Left hindlimb (tissue), 1 donor: ENCODE results near the gene GALNT1.

ENCODE experiments used
- DNase-seq: peaks from one replicate; pipeline ENCODE4 v3.0.0-alpha.2; 2018

GALNT1 gene

GRCh38 chr18:35619464-35619863, 37.9 kb downstream of the GALNT1 start:
- DNase-seq, result no peak

GRCh38 chr18:35619941-35620340, 38.4 kb downstream of the GALNT1 start:
- no peak for DNase-seq

- DNase-seq, result no peak
These were observed 39.2 kb downstream of the GALNT1 start for GRCh38 chr18:35620765-35621164.

GRCh38 chr18:35623255-35623654, 41.7 kb downstream of the GALNT1 start:
- no peak for DNase-seq

- DNase-seq, result no peak
These were observed 42.6 kb downstream of the GALNT1 start for GRCh38 chr18:35624146-35624545.

GRCh38 chr18:35625232-35625631, 43.7 kb downstream of the GALNT1 start:
- no peak for DNase-seq

- DNase-seq, result no peak
These were observed 52.2 kb downstream of the GALNT1 start for GRCh38 chr18:35633761-35634160.

- DNase-seq, result no peak
These were observed 52.8 kb downstream of the GALNT1 start for GRCh38 chr18:35634323-35634722.

GRCh38 chr18:35635170-35635569, 53.6 kb downstream of the GALNT1 start:
- DNase-seq, result no peak

GRCh38 chr18:35637227-35637626, 55.7 kb downstream of the GALNT1 start:
- no peak for DNase-seq

- DNase-seq, result no peak
These were observed 57.8 kb downstream of the GALNT1 start for GRCh38 chr18:35639296-35639695.

- no peak for DNase-seq
These were observed 59.9 kb downstream of the GALNT1 start for GRCh38 chr18:35641467-35641866.

GRCh38 chr18:35641916-35642315, 60.4 kb downstream of the GALNT1 start:
- no peak for DNase-seq

GRCh38 chr18:35642802-35643201, 61.3 kb downstream of the GALNT1 start:
- DNase-seq, result no peak

- DNase-seq, result no peak
These were observed 64.9 kb downstream of the GALNT1 start for GRCh38 chr18:35646449-35646848.

- no peak for DNase-seq
These were observed 72.0 kb downstream of the GALNT1 start for GRCh38 chr18:35653392-35654135.

- DNase-seq, result no peak
These were observed 76.6 kb downstream of the GALNT1 start for GRCh38 chr18:35658112-35658511.

- no peak for DNase-seq
These were observed 80.1 kb downstream of the GALNT1 start for GRCh38 chr18:35661483-35662146.

- no peak for DNase-seq
These were observed 80.9 kb downstream of the GALNT1 start for GRCh38 chr18:35662293-35663062.

GRCh38 chr18:35671966-35672603, 90.5 kb downstream of the GALNT1 start:
- DNase-seq, result no peak

- no peak for DNase-seq
These were observed 91.4 kb downstream of the GALNT1 start for GRCh38 chr18:35672897-35673296.

- no peak for DNase-seq
These were observed 92.1 kb downstream of the GALNT1 start for GRCh38 chr18:35673682-35674081.

GRCh38 chr18:35680139-35680551, 98.6 kb downstream of the GALNT1 start:
- DNase-seq, result no peak
